H4 (cell line): ENCODE measurements around the gene ITGA11. TPM values are rescaled to one million over a fixed set of nuclear protein-coding genes. Genes with fewer than 3 reads are reported as not detected.

Source experiments
- DNase-seq: peaks from one replicate; pipeline ENCODE4 v3.0.0-alpha.2; 2015; ENCODE audit warnings: low spot score
- total RNA-seq: library from RNA; depleted of rRNA; stranded (reverse); fragments of >200 nt; shearing (Covaris generic); gene quantifications from 2 replicates; pipeline ENCODE4 v1.2.3, GENCODE V29; 2014

Gene ITGA11
- total RNA-seq, 1 experiment from 2014 or later, result 0.66 TPM

- DNase-seq, result no peak
Observed at GRCh38 chr15:68289621-68290352, 142.2 kb downstream of the ITGA11 start.

GRCh38 chr15:68289057-68289456, 142.9 kb downstream of the ITGA11 start:
- DNase-seq, result no peak

GRCh38 chr15:68286256-68286655, 145.7 kb downstream of the ITGA11 start:
- no peak for DNase-seq

- no peak for DNase-seq
Observed at GRCh38 chr15:68285259-68285980, 146.5 kb downstream of the ITGA11 start.

- DNase-seq, result no peak
Observed at GRCh38 chr15:68284616-68285258, 147.2 kb downstream of the ITGA11 start.

- DNase-seq, result no peak
Observed at GRCh38 chr15:68283401-68283800, 148.6 kb downstream of the ITGA11 start.

- no peak for DNase-seq
Observed at GRCh38 chr15:68281008-68281407, 151.0 kb downstream of the ITGA11 start.

- DNase-seq, result no peak
Observed at GRCh38 chr15:68279779-68280753, 151.9 kb downstream of the ITGA11 start.

GRCh38 chr15:68278595-68279405, 153.2 kb downstream of the ITGA11 start:
- peak; percentile 24 for DNase-seq

GRCh38 chr15:68278345-68278594, 153.7 kb downstream of the ITGA11 start:
- peak; percentile 41 for DNase-seq

- peak; percentile 86 for DNase-seq
Observed at GRCh38 chr15:68277603-68278344, 154.2 kb downstream of the ITGA11 start, which contains the start of gene FEM1B. TSS of gene FEM1B (plus strand) at chr15:68277745. CDS start at chr15:68278418, 673 bp downstream.

GRCh38 chr15:68277131-68277602, 154.8 kb downstream of the ITGA11 start:
- DNase-seq, result no peak

- DNase-seq, result no peak
Observed at GRCh38 chr15:68276668-68277067, 155.3 kb downstream of the ITGA11 start.

- peak; percentile 89 for DNase-seq
Observed at GRCh38 chr15:68275165-68275746, 156.7 kb downstream of the ITGA11 start.

- DNase-seq, result no peak
Observed at GRCh38 chr15:68274201-68274848, 157.6 kb downstream of the ITGA11 start.

- no peak for DNase-seq
Observed at GRCh38 chr15:68272721-68273271, 159.2 kb downstream of the ITGA11 start.

- peak; percentile 62 for DNase-seq
Observed at GRCh38 chr15:68271854-68272471, 160.0 kb downstream of the ITGA11 start.

GRCh38 chr15:68268405-68268804, 163.6 kb downstream of the ITGA11 start:
- no peak for DNase-seq
